ENCODE results near the gene BCO1.

DNA sequence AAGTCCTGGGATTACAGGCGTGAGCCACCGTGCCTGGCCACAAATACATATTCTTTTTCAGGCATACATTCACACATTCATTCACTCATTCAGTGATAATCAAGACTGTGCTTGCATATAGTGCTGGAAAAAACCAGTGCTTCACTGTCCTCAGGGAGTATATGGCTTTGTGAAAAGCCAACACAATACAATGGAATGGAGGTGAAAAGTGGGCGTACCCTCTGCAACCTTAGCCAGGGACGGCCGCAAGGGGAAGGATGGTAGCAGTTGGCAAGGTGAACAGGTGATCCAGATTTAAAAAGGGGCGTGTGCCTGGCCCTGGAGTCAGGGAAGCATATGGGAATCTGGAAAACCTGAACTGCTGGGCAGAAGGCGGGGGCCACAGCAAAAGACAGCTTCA, 58.1 kb downstream of the BCO1 start:
- TF ChIP-seq CTCF (IDR thresholded peaks at IDR 0.05; ENCODE audit: low read depth, low read length) (no peak), MAX (IDR thresholded peaks at IDR 0.05; ENCODE audit: low read depth, low read length) (no peak), POLR2A (IDR thresholded peaks at IDR 0.05; ENCODE audit: extremely low read depth, insufficient read length) (no peak)
